Testis (tissue), 2 donors: Measurements from ENCODE around the gene DAB1.

ENCODE experiments used
- POLR2A ChIP-seq: fragments of 450-650 bp; IDR thresholded peaks from one replicate; pipeline ENCODE4 v1.6.1; 2017; ENCODE audit warnings: antibody characterized with exemption, mild to moderate bottlenecking, moderate library complexity
- TF ChIP-seq, protein P1 (sequence below), 3 experiments: fragments of 450-650 bp in 2 of 3; fragments of 200-600 bp in 1 of 3; sonication (generic) in 1 of 3; IDR thresholded peaks; one replicate each; pipeline ENCODE4 v1.5.1; 2016 to 2019; ENCODE audit warnings: antibody characterized with exemption in 3 of 3, mild to moderate bottlenecking in 2 of 3, moderate library complexity in 1 of 3

DNA sequence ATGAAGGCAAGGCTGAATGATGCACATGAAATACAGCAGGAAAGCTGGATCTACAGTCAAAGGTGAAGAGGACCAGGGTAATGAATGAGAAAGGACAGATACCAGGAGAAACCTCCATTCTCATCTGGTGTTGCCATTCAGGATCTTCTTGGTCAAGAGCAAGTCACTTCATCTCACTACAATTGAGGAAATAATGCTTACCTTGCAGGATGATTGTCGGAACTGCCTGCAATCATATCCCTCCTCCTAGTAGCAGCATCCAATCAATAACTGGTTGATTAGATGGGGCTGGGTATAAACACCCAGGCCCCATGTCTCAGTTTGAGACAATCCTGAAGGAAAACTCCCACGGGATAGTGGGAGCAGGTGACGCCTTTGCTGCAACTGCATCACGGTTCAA is 263.3 kb downstream of the DAB1 start:
- TF ChIP-seq, protein P1, sequence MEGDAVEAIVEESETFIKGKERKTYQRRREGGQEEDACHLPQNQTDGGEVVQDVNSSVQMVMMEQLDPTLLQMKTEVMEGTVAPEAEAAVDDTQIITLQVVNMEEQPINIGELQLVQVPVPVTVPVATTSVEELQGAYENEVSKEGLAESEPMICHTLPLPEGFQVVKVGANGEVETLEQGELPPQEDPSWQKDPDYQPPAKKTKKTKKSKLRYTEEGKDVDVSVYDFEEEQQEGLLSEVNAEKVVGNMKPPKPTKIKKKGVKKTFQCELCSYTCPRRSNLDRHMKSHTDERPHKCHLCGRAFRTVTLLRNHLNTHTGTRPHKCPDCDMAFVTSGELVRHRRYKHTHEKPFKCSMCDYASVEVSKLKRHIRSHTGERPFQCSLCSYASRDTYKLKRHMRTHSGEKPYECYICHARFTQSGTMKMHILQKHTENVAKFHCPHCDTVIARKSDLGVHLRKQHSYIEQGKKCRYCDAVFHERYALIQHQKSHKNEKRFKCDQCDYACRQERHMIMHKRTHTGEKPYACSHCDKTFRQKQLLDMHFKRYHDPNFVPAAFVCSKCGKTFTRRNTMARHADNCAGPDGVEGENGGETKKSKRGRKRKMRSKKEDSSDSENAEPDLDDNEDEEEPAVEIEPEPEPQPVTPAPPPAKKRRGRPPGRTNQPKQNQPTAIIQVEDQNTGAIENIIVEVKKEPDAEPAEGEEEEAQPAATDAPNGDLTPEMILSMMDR (IDR thresholded peaks at IDR 0.05): no peak
- TF ChIP-seq POLR2A: no peak
